Measurements from ENCODE around the gene PTBP3. TPM values are rescaled to one million over a fixed set of nuclear protein-coding genes. Genes with fewer than 3 reads are reported as not detected.

The PTBP3 gene
- total RNA-seq, 1 experiment from 2014 or later = 100 TPM

DNA sequence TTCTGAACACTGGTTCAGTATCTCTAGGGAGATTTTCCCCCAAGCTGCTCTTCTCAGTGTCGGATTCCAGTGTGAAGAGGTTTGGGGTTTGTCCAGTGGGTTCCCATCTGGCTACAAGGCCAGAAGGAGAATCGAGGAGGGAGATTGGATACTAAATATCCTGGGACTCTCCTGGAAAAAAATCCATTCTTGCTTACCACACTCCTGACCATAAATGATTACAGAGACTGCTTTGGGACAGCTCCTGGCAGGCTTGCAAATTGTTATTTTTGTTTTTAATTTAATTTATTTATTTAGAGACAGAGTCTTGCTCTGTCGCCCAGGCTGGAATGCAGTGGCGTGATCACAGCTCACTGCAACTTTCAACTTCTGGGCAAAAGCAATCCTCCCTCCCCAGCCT lies 153.6 kb downstream of the PTBP3 start:
- H3K4me3 Mint-ChIP-seq = no peak overlapping the region
- peaks cover 28% of the 10 kb centered on the region for H3K4me1 Mint-ChIP-seq
- H3K27ac Mint-ChIP-seq = no peak overlapping the region
- DNase-seq (ENCODE audit: low spot score) = no peak
- CTCF ChIA-PET = no interaction called here
- TF ChIP-seq, protein P1, sequence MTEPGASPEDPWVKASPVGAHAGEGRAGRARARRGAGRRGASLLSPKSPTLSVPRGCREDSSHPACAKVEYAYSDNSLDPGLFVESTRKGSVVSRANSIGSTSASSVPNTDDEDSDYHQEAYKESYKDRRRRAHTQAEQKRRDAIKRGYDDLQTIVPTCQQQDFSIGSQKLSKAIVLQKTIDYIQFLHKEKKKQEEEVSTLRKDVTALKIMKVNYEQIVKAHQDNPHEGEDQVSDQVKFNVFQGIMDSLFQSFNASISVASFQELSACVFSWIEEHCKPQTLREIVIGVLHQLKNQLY (CRISPR knock-in tag; IDR thresholded peaks at IDR 0.05) = no peak
- TF ChIP-seq SMAD4 (CRISPR knock-in tag; IDR thresholded peaks at IDR 0.05) (no peak), AR (CRISPR knock-in tag; IDR thresholded peaks at IDR 0.05) (no peak), ELF4 (CRISPR knock-in tag; IDR thresholded peaks at IDR 0.05; ENCODE audit: low read depth) (no peak), CTCF (IDR thresholded peaks at IDR 0.05) (no peak), ZNF138 (CRISPR knock-in tag; conservative IDR thresholded peaks at IDR 0.05) (no peak), SP1 (CRISPR knock-in tag; conservative IDR thresholded peaks at IDR 0.05) (no peak), JAZF1 (CRISPR knock-in tag; IDR thresholded peaks at IDR 0.05) (no peak), CDX4 (CRISPR knock-in tag; IDR thresholded peaks at IDR 0.05; ENCODE audit: borderline replicate concordance) (no peak), GABPB1 (CRISPR knock-in tag; IDR thresholded peaks at IDR 0.05) (no peak), ZNF416 (CRISPR knock-in tag; IDR thresholded peaks at IDR 0.05) (no peak), MYBL2 (CRISPR knock-in tag; IDR thresholded peaks at IDR 0.05) (no peak)
- TF ChIP-seq, protein P2, sequence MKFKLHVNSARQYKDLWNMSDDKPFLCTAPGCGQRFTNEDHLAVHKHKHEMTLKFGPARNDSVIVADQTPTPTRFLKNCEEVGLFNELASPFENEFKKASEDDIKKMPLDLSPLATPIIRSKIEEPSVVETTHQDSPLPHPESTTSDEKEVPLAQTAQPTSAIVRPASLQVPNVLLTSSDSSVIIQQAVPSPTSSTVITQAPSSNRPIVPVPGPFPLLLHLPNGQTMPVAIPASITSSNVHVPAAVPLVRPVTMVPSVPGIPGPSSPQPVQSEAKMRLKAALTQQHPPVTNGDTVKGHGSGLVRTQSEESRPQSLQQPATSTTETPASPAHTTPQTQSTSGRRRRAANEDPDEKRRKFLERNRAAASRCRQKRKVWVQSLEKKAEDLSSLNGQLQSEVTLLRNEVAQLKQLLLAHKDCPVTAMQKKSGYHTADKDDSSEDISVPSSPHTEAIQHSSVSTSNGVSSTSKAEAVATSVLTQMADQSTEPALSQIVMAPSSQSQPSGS (CRISPR knock-in tag; IDR thresholded peaks at IDR 0.05; ENCODE audit: borderline replicate concordance, low read depth) = no peak
- TF ChIP-seq, protein P3, sequence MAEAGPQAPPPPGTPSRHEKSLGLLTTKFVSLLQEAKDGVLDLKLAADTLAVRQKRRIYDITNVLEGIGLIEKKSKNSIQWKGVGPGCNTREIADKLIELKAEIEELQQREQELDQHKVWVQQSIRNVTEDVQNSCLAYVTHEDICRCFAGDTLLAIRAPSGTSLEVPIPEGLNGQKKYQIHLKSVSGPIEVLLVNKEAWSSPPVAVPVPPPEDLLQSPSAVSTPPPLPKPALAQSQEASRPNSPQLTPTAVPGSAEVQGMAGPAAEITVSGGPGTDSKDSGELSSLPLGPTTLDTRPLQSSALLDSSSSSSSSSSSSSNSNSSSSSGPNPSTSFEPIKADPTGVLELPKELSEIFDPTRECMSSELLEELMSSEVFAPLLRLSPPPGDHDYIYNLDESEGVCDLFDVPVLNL (CRISPR knock-in tag; IDR thresholded peaks at IDR 0.05; ENCODE audit: borderline replicate concordance, low read depth) = no peak
- TF ChIP-seq, protein P4, sequence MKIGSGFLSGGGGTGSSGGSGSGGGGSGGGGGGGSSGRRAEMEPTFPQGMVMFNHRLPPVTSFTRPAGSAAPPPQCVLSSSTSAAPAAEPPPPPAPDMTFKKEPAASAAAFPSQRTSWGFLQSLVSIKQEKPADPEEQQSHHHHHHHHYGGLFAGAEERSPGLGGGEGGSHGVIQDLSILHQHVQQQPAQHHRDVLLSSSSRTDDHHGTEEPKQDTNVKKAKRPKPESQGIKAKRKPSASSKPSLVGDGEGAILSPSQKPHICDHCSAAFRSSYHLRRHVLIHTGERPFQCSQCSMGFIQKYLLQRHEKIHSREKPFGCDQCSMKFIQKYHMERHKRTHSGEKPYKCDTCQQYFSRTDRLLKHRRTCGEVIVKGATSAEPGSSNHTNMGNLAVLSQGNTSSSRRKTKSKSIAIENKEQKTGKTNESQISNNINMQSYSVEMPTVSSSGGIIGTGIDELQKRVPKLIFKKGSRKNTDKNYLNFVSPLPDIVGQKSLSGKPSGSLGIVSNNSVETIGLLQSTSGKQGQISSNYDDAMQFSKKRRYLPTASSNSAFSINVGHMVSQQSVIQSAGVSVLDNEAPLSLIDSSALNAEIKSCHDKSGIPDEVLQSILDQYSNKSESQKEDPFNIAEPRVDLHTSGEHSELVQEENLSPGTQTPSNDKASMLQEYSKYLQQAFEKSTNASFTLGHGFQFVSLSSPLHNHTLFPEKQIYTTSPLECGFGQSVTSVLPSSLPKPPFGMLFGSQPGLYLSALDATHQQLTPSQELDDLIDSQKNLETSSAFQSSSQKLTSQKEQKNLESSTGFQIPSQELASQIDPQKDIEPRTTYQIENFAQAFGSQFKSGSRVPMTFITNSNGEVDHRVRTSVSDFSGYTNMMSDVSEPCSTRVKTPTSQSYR (CRISPR knock-in tag; IDR thresholded peaks at IDR 0.05) = no peak
- H3K9me3 Mint-ChIP-seq = peaks cover 14% of the 10 kb centered on the region
- no peak for ATAC-seq
- H3K27me3 Mint-ChIP-seq (ENCODE audit: low read depth) = peaks cover 28% of the 10 kb centered on the region
- H3K36me3 Mint-ChIP-seq = peaks cover 12% of the 10 kb centered on the region
- POLR2A ChIA-PET = interaction anchor here (0.6 kb wide), 1 partner anchor 67 kb away, joined by 3 read pairs; no protein-coding TSS in a partner anchor
